Measurements from ENCODE around the gene DVL2. TPM values are rescaled to one million over a fixed set of nuclear protein-coding genes. Genes with fewer than 3 reads are reported as not detected.

DVL2 gene
- total and polyA plus RNA-seq, 2 of the 13 experiments (the other 11 are each of a cell fraction or from before 2014, with no cell fraction given) = 5.7 to 38.2 TPM

- peak; percentile 66; the same call in 1 of the 2 replicates for TF ChIP-seq ZNF710 (CRISPR knock-in tag; IDR thresholded peaks at IDR 0.05; ENCODE audit: borderline replicate concordance)
- no peak for TF ChIP-seq RFX1 (IDR thresholded peaks at IDR 0.05)
- peak in 1 of 2 experiments; percentile 76; a peak in 2 of 4 replicates for TF ChIP-seq KLF16 (CRISPR knock-in tag; IDR thresholded peaks at IDR 0.05)
- TF ChIP-seq ZNF225 (CRISPR knock-in tag; IDR thresholded peaks at IDR 0.05) = no peak
- TF ChIP-seq CBFB (CRISPR knock-in tag; IDR thresholded peaks at IDR 0.05) = peak; percentile 47; the same call in 1 of the 2 replicates
- TF ChIP-seq SP1 (IDR thresholded peaks at IDR 0.05) = no peak
- peak; percentile 63; the same call in 1 of the 2 replicates for TF ChIP-seq SP1 (CRISPR knock-in tag; IDR thresholded peaks at IDR 0.05)
- 0 out of 2 replicates have a peak, but pooled peaks have one; percentile 38 for TF ChIP-seq MEIS1 (CRISPR knock-in tag; IDR thresholded peaks at IDR 0.05; ENCODE audit: borderline replicate concordance)
- TF ChIP-seq PITX1 (CRISPR knock-in tag; IDR thresholded peaks at IDR 0.05) = peak; percentile 80; the same call in 1 of the 2 replicates
- TF ChIP-seq ZNF318 (CRISPR knock-in tag; IDR thresholded peaks at IDR 0.05) = peak; percentile 76; the same call in 1 of the 2 replicates
- peak; percentile 98 for TF ChIP-seq ATF7 (IDR thresholded peaks at IDR 0.05)
- TF ChIP-seq ATF7 (CRISPR knock-in tag; IDR thresholded peaks at IDR 0.05) = peak; percentile 86; the same call in 1 of the 2 replicates
- TF ChIP-seq DDIT3 (CRISPR knock-in tag; IDR thresholded peaks at IDR 0.05) = no peak
Measured at GRCh38 chr17:7252176-7253043, 18.1 kb upstream of the DVL2 start, which contains the start of gene ELP5 (continued).

All from HepG2 (cell line).